Epithelial cell of proximal tubule (primary cell): ENCODE measurements around the gene E2F1. TPM values are rescaled to one million over a fixed set of nuclear protein-coding genes. Genes with fewer than 3 reads are reported as not detected.

Source experiments
- DNase-seq: peaks from one replicate; pipeline ENCODE4 v3.0.0-alpha.2; 2011; ENCODE audit warnings: low read depth
- H3K4me3 ChIP-seq: 2 replicates; pipeline ENCODE4 v1.5.1; 2011; ENCODE audit warnings: low read depth, mild to moderate bottlenecking, low read length
- total RNA-seq: library from RNA; depleted of rRNA; stranded (reverse); fragments of >200 nt; gene quantifications from 2 replicates; pipeline ENCODE4 v1.2.3, GENCODE V29; 2015
- TF ChIP-seq, protein P1 (sequence below): conservative IDR thresholded peaks from 2 replicates; pipeline ENCODE4 v1.5.1; 2012; ENCODE audit warnings: low read depth, mild to moderate bottlenecking, low read length

Gene E2F1
- total RNA-seq, 1 donor from 2014 or later, result 17.1 TPM

DNA sequence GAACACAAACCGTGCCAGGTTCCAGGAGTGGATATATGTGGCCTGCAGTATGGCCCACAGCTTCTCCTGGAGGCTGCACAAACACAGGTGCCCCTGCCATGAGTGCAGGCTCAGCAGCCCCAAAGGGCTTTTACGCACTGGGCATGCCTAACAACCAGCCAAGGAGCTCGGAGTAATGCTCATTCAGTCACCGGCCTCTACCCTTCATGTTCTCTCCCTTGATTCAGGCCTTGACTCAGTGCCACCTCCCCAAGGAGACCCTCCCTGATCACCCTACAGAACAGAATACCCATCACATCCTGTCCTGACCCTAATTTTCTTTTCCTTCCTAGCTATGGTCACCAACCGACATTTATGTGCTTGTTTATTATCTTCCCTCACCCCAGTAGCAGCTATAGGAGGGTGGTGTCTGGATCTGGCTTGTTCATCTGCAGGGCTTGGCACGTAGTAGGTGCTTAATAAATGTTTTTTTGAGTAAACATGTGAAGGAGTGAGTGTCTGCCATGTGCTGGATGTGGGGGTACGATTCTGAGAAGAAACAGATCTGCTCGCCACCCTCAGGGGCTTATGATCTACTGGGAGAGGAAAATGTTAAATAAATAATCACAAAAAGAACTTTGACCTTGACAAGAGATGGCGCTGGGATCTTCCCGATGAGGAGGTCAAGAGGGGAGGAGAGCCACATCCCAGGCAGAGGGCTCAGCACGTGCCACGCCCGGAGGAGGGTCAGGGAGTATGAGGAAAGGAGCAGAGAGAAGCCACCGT, 24.7 kb upstream of the E2F1 start:
- TF ChIP-seq, protein P1, sequence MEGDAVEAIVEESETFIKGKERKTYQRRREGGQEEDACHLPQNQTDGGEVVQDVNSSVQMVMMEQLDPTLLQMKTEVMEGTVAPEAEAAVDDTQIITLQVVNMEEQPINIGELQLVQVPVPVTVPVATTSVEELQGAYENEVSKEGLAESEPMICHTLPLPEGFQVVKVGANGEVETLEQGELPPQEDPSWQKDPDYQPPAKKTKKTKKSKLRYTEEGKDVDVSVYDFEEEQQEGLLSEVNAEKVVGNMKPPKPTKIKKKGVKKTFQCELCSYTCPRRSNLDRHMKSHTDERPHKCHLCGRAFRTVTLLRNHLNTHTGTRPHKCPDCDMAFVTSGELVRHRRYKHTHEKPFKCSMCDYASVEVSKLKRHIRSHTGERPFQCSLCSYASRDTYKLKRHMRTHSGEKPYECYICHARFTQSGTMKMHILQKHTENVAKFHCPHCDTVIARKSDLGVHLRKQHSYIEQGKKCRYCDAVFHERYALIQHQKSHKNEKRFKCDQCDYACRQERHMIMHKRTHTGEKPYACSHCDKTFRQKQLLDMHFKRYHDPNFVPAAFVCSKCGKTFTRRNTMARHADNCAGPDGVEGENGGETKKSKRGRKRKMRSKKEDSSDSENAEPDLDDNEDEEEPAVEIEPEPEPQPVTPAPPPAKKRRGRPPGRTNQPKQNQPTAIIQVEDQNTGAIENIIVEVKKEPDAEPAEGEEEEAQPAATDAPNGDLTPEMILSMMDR, result no peak
- no peak overlapping the region for H3K4me3 ChIP-seq
- no peak for DNase-seq

DNA sequence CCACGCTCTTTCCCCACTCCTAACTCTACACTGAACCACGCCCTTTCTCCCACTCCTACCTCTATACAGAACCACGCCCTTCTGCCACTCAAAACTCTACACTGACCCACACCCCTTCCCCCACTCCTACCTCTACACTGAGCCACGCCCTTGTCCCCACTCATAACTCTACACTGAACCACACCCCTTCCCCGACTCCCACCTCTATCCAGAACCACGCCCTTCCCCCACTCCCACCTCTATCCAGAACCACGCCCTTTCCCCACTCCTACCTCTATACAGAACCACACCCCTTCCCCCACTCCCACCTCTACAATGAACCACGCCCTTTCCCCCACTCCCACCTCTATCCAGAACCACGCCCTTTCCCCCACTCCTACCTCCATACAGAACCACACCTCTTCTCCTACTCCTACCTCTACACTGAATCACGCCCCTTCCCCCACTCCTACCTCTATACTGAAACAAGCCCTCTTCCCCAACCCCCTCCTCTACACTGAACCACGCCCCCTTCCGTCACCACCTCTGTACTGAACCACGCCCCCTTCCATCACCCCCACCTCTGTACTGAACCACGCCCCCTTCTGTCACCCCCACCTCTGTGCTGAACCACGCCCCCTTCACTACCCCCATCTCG, 23.8 kb upstream of the E2F1 start:
- DNase-seq, result no peak
- no peak overlapping the region for H3K4me3 ChIP-seq
- TF ChIP-seq, protein P1, result no peak

DNA sequence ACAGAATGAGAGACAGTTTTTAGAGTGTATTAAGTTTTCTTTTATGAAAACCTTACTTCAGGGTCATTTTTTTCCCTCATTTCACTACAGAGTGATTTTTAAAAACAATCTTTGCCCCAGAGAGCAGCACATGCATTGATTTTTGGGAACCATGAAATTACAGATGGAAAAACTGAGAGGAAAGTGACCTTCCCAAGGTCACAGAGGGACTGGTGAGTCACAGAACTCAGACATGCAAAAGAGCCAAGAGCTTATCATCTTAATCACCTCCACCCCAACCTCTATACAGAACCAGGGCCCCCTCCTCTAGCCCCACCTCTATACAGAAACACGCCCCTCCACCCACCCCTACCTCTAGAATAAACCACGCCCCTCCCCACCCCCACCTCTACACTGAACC, 23.2 kb upstream of the E2F1 start:
- no peak overlapping the region for H3K4me3 ChIP-seq
- TF ChIP-seq, protein P1, result no peak
- DNase-seq, result no peak

DNA sequence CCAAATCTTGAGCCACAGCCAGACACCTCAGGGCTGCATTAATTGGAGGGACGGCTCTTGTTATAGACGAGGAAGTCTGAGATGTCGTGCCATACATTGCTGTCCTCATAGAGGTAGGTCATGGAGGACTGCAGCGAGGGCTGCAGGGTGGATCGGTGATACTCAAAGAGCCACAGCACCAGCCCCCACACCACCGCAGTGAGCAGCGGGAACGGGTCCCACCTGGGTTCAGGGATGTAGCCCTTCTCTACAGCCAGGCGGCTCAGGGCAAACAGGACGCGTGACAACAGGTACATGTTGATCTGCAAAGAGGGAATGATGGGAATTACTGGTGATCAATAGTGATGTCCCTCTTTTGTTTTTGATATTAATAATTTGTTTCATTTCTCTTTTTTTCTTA, 21.5 kb upstream of the E2F1 start:
- DNase-seq, result no peak
- no peak overlapping the region for H3K4me3 ChIP-seq
- TF ChIP-seq, protein P1, result no peak

DNA sequence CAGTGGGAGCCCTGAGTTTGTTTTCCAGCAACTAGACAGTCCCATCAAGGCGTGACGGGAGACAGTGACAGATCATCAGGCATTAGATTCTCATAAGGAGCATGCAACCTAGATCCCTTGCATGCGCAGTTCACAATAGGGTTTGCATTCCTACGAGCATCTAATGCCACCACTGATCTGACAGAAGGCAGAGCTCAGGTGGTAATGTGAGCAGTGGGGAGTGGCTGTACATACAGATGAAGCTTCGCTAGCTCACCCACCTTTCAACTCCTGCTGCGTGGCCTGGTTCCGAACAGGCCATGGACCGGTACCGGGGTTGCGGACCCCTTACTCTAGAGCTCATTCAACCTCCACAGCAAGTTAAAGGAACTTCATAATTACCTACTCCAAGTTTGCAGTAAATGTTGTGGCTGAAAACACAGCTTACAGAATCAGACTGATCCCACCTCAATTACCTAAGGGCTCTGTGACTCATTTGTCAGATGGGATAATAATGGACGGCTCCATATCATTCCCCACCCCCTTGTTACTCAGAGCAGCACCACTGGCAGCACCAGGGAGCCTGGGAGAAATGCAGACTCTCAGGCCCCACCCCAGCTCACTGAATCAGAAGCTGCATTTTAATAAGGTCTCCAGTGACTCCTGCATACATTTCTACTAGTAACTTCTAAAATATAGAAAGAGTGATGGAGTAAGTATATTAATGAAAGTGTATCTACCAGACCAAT, 18.2 kb upstream of the E2F1 start:
- TF ChIP-seq, protein P1, result no peak
- H3K4me3 ChIP-seq, result no peak overlapping the region
- DNase-seq, result no peak

DNA sequence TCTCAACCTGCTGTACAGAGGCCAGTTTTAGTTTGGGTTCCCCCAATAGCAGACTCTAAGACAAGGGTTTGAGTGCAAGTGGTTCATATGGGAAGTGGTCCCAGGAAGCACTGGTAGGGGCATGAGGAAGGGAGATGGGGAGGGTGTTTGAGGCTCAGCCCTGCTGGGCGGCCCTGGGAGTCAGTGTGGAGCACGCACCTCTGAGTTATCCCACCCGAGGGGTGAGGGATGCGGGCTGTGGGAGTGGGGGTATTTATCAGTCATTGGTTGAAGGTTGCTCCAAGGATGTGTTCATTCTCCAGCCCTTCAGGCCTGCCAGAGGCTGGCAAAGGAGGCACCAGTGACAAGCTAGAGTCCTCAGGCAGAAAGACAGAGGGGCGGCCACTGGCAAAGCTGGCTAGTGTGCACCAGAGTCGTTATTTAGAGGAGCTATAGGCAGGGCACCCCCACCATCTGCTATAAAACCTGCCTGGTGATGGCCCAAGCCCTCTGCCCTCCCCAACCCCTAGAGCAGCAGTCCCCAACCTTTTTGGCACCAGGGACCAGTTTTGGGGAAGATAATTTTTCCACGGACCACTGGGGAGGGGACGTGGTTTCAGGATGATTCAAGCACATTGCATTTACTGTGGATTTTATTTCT, 17.4 kb upstream of the E2F1 start:
- TF ChIP-seq, protein P1, result no peak
- DNase-seq, result no peak
- no peak overlapping the region for H3K4me3 ChIP-seq
